Adrenal gland (tissue), 5 donors: ENCODE measurements around the gene DSN1.

Experiments used
- CTCF ChIP-seq, 6 experiments: fragments of 450-650 bp in 4 of 6; fragments of 200-600 bp in 2 of 6; sonication (generic) in 1 of 6; IDR thresholded peaks; 1 replicate in 5 of 6; 2 replicates in 1 of 6; pipeline versions ENCODE4 v1.5.1 to v1.8.0; 2016 to 2021; ENCODE audit warnings: antibody characterized with exemption in 6 of 6, mild to moderate bottlenecking in 2 of 6, moderate library complexity in 1 of 6
- POLR2A ChIP-seq, 2 donors: fragments of 450-650 bp; IDR thresholded peaks; one replicate each; pipeline ENCODE4 v1.6.1; 2017; ENCODE audit warnings: antibody characterized with exemption in 2 of 2, mild to moderate bottlenecking in 2 of 2, moderate library complexity in 1 of 2
- donor health status: DM: no; HTN: no; CAD: no.

DNA sequence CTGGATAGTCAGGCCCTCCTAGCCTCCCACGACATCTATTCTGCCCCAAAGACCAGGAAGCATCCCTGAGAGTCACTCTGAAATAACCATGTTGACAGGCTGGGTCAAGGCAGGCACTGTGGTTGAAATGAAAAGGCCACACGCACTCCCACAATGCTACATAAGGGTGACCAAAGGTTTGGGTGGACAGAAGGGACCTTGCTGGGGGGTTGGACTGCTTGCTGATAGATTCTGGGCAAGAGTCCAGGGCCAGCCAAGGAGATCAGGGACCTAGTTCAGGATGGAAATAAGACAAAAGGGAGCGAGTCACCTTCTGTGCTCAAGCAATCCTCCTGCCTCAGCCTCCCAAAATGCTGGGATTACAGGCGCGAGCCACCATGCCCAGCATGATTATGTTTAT lies 32.5 kb upstream of the DSN1 start:
- TF ChIP-seq CTCF (IDR thresholded peaks at IDR 0.05) = no peak
- no peak for TF ChIP-seq POLR2A (IDR thresholded peaks at IDR 0.05)
